NCI-H146 treated with DMSO at 0.1 percent for 48 hours (cell line): ENCODE measurements around the gene FGF14.

ENCODE experiments used
- DNase-seq: peaks from one replicate; lab custom pipeline; 2025; ENCODE audit not compliant: unreplicated experiment; lab: John Stamatoyannopoulos, UW

Gene FGF14

DNA sequence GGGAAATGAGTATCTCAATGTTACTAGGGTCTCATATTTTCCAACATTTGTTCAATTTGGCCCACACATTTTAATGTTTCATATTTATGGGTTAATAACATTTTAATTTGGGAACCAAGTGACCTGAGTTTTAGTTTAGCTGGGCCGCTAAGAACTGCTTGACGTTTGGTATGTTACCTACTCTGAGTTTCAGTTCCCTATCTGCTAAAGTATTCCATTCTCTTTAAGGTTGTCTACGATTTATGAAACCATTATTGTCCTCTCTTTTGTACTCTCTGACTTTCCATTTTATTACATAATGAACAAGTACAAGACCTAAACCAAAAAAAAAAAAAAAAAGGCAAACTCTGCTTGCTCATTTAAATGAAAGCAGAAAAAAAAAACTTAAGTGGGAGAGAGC is 89.9 kb downstream of the FGF14 start:
- no peak for DNase-seq

- DNase-seq: no peak
These were observed 90.4 kb downstream of the FGF14 start for GRCh38 chr13:102311419-102311796.

- DNase-seq: no peak
These were observed 91.0 kb downstream of the FGF14 start for GRCh38 chr13:102310691-102311418.

DNA sequence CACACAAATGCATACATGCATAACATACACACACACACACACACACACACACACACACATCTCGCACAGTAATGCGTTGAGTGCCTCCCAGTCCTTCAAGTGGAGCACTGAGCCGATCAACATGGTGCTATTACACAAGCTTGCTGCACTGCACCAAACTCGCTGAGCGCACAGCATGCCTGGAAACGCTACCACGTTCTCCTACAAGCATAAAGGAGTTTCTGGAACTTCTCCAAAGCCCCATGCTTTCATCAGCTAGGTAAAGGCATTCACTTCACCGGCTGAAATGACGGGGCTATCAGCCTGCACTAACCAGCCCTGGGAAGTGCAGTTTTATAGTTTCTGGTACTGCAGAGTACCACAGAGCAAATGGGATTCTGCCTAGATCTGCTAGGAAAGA is 92.7 kb downstream of the FGF14 start:
- no peak for DNase-seq

DNA sequence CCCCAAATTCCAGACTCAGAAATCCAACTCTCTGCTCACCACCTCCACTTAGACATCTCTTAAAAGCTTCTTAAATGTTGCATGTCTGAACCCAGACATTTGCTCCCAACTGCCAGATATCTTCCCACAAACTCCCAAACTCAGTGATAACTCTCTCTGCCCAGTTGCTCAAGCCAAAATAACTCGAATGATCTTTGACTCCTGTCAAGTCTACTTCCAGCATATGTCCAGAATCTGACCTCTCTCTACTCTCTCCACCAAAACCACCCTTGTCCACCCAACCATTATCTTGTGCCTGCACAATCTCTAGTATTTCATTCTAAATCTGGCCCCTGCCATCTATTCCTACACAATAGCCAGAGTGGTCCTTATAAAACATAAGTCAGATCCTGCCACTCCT is 99.3 kb downstream of the FGF14 start:
- DNase-seq: no peak

GRCh38 chr13:102300379-102300778 is 101.5 kb downstream of the FGF14 start:
- no peak for DNase-seq

- no peak for DNase-seq
These were observed 102.5 kb downstream of the FGF14 start for GRCh38 chr13:102299366-102299765.

- no peak for DNase-seq
These were observed 103.8 kb downstream of the FGF14 start for GRCh38 chr13:102298051-102298450.

GRCh38 chr13:102295316-102296048 is 106.4 kb downstream of the FGF14 start:
- DNase-seq: no peak

- DNase-seq: no peak
These were observed 107.3 kb downstream of the FGF14 start for GRCh38 chr13:102294407-102295018.

GRCh38 chr13:102293723-102294122 is 108.1 kb downstream of the FGF14 start:
- DNase-seq: no peak

DNA sequence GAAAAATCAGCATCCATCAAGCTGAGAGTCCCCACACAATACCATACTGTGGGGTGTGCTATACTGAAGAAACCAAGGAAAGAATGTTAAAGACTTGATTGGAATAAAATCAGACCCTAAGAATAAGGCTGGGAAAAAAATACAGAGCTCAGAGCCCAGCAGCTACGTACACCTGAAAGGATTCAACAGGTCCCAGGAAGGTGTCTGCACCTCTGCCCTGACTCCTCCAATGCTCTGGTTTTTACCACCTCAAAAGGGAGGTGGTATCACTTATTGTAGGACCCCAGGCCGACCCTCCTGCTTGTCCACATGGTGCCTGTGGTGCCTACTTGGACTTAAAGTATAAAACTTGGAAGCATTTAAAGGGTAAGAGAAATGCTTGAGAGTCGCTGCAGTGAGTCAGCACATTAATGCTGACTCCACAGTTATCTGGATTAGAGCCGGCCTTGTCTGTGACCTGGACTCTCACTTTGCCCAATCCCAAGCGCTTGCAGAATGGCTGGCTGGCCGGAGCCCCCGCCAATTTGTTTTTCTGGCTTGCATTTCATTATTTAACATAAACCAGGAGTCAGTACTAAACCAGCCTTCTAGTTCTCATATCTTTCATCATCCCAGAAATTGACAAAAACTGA is 110.1 kb downstream of the FGF14 start:
- no peak for DNase-seq

DNA sequence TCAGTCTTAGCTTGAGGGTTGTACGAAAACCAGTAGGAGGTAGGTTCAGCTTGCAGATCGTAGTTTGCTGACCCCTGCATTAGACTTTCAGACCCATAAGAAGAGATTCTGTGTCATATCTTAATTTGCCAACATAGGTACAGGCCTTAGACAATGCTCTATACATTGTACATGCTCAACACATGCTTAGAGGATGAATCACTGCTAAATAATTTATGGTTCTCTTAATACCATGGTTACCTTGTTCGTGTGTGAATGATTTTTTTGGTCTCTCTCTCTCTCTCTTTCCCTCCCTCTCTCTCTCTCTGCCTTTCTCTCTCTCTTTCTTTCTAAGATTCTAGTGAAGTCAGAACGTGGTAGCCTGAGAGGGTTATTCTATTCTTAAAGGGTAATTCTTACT is 112.2 kb downstream of the FGF14 start:
- DNase-seq: no peak

DNA sequence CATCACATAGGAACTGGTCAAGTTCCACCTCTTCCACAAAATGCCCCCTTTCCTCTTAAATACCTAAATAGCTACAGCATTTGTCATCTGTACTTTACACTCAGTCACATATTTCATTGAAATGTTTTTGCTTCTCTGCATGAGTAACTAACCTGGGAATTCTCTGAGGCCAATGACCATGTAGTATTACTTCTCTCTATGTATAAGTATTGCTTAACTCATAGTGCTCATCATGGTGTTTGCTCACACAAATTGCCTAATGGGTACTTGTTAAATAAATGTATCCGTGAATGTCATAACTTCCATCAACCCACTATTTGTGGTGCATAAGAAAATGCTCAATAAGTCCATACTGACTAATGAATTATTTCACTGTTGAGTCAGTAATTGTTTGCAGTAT is 115.5 kb downstream of the FGF14 start:
- no peak for DNase-seq

DNA sequence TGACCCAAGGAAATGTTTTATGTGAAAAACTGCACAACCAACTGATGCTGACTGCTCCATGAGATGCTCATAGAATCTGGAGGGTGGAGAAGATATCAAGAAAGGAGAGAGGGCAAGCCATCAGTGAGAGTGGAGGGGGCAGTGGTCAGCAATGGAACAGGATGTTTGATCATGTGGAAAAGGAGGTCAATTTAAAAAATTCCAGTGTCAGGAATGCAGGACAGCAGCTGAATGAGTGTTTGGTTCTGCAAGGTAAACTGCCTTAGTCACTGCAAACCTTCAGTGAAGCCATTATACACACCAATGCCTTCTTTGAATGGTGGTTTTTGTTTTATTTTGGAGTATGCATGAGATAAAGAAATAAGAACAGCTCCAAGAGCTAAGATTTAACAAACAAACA is 121.5 kb downstream of the FGF14 start:
- DNase-seq: no peak

- DNase-seq: no peak
These were observed 124.6 kb downstream of the FGF14 start for GRCh38 chr13:102277286-102277685.

DNA sequence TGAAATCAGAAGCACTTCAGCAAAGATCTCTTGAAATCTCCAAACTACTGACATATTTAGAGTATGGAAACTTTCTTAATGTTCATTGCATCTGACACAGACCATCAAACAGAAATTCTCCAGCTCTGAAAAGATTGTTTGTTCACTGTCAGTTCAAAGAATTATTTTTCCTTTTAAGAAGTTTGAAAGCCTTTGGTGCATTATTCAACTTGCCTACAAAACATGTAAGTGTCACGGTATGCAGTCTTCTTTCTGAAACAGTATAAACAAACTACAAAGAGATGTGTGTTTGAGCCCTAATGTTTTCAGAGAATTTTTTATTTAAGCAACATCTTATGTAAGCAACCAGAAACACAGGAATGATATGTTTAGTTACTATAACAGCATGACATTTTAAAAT is 125.4 kb downstream of the FGF14 start:
- DNase-seq: no peak

- no peak for DNase-seq
These were observed 125.9 kb downstream of the FGF14 start for GRCh38 chr13:102275969-102276368.

DNA sequence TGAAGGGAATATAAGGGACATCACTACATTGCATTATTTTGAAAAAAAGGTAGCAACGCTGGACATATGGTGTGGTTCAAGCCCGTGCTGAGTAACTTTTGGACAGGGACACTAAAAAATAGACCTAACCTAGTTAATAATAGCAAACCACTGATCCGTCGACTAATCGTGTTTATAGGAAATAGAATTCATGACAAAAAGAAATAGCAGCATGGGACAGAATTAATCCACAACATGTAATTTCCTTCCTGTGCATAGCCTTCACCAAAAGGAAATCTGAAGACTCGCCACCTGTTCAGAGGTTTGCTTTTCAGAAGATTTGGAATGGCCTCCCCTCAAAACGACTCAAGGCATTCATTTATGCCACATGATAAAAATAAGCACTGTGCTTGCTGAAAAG is 128.7 kb downstream of the FGF14 start:
- no peak for DNase-seq

DNA sequence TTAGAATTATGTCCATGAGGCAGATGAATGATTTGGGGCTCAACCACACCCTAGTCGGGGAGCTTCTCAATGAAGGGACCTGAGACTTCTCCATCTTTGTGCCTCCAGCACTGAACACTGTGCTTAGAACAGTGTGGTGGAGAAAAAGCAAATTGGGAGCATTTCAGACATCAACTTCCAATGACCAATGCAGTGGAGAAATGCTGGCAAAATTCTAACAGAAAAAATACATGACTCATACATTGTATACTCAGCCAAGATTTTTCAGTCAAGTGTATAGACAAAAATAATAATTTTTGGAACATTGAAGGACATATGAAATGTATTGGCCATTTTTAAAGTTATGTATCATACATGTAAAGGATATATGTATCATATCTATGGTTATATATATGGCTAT is 134.7 kb downstream of the FGF14 start:
- DNase-seq: no peak

DNA sequence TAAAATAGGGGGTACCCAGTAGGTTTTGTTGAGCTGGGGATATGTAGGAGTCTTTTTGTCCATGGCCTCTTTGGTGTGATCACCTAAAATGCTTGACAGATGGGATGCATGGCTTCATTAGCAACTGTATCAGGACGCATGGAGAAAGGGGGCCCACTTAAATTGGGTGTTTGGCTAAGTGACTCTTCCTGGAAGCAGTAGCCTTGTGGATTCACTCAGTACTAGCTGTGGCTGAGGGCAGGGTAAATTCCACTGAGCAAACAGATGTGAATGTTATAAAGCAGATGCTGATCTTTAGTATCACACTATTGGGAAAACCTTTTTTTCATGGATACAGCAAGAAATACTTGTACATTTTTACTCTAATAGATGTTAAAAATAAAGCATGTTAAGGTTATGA is 140.0 kb downstream of the FGF14 start:
- DNase-seq: no peak

- no peak for DNase-seq
These were observed 140.5 kb downstream of the FGF14 start for GRCh38 chr13:102261316-102261715.
